NB4 (cell line): ENCODE measurements around the gene DTX3.
"Not testable (repeated sequence)": the region's sequence is repeated elsewhere in the genome, so short reads cannot be mapped to it uniquely, and the experiment has no call there.

Source experiments
- CTCF ChIP-seq: IDR thresholded peaks from one replicate; pipeline ENCODE4 v1.5.1; 2012; ENCODE audit warnings: low read depth, low read length
- MYC ChIP-seq: IDR thresholded peaks from 2 replicates; pipeline ENCODE4 v1.6.1; 2011; ENCODE audit warnings: low read depth, low read length
- POLR2A ChIP-seq: IDR thresholded peaks from 2 replicates; pipeline ENCODE4 v1.6.1; 2011; ENCODE audit warnings: mild to moderate bottlenecking; ENCODE audit not compliant: insufficient read length; ENCODE audit errors: extremely low read depth
- TF ChIP-seq, protein P1 (sequence below): IDR thresholded peaks from 2 replicates; pipeline ENCODE4 v1.6.1; 2011; ENCODE audit warnings: low read depth, low read length

DNA sequence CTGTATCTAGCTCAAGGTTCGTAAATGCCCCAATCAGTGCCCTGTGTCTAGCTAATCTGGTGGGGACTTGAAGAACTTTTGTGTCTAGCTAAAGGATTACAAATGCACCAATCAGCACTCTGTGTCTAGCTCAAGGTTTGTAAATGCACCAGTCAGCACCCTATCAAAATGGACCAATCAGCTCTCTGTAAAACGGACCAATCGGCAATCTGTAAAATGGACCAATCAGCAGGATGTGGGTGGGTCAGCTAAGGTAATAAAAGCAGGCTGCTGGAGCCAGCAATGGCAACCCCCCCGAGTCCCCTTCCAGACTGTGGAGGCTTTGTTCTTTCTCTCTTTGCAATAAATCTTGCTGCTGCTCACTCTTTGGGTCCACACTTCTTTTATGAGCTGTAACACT is 51.8 kb downstream of the DTX3 start:
- not testable (repeated sequence) for TF ChIP-seq CTCF, POLR2A, MYC
- TF ChIP-seq, protein P1, sequence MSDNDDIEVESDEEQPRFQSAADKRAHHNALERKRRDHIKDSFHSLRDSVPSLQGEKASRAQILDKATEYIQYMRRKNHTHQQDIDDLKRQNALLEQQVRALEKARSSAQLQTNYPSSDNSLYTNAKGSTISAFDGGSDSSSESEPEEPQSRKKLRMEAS: not testable (repeated sequence)
